Activated naive CD8-positive, alpha-beta T cell treated with anti-CD3 and anti-CD28 coated beads, Interleukin-2, amount 50 U/mL, for 24 hours (primary cell): ENCODE data around the gene THUMPD3.

Source experiments
- ATAC-seq: fragments of 150-1000 bp; cut with Tn5 transposase; one replicate; pipeline ENCODE4 v1.10.0; 2021
- DNase-seq: peaks from one replicate; pipeline ENCODE4 v3.0.0; 2021
- H3K27ac Mint-ChIP-seq: one replicate; pipeline ENCODE4 v1.8.0; 2021; ENCODE audit warnings: mild to moderate bottlenecking, mixed read lengths
- H3K27me3 Mint-ChIP-seq: one replicate; pipeline ENCODE4 v1.8.0; 2021; ENCODE audit warnings: mixed read lengths
- H3K36me3 Mint-ChIP-seq: one replicate; pipeline ENCODE4 v1.8.0; 2021; ENCODE audit warnings: low read depth, mixed read lengths
- H3K4me1 Mint-ChIP-seq: one replicate; pipeline ENCODE4 v1.8.0; 2021; ENCODE audit warnings: mixed read lengths
- H3K4me3 Mint-ChIP-seq: one replicate; pipeline ENCODE4 v1.8.0; 2021; ENCODE audit warnings: mild to moderate bottlenecking, moderate library complexity, mixed read lengths
- H3K9me3 Mint-ChIP-seq: one replicate; pipeline ENCODE4 v1.8.0; 2021; ENCODE audit warnings: mixed read lengths

Gene THUMPD3

DNA sequence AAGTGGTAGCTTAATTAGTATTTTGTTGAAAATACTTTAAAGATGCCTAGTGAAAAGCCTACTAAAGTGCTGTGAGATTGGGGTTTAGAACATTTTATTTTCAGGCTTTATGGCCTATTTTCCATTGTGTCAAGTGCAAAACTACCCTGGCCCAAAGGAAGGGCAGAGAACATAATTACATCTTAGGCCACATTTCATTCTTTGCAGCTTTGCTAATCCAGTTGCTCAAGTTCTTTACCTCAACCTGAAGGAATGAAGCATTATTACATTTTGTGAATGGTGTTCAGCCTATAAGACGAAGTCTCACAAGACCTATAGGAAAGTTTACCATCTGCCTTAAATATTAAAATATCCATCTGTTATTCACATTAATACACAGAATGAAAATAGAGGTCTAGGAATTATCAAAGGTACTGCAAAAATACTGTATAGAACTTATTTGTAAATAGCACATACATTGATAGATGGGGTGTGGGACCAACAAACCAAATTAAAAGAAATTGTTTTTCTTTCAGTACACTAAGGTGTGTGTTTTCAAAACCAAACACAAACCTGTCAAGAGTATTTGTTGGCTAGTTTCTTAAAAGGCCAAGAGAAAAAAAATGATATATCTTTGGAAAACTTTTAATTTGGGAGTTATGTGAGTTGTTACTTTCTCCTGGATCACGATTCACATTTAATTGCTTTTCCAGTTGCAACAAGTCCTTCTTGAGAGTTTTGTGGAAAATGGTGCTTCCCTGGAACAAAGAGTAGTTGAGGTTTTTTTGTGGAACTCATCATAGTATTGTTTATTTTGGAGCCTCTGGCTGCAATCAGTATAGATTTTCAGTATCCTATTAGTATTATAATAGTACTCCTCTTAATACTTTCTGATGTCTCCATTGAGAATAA is 22.6 kb downstream of the THUMPD3 start:
- Mint-ChIP-seq H3K4me3 (no peak overlapping the region), H3K27me3 (no peaks in the 10 kb centered on the region), H3K36me3 (peaks cover 69% of the 10 kb centered on the region), H3K27ac (peak overlapping the region; percentile 59), H3K4me1 (peaks cover 19% of the 10 kb centered on the region), H3K9me3 (no peaks in the 10 kb centered on the region)
- no peak for DNase-seq
- no peak for ATAC-seq

GRCh38 chr3:9386078-9386459 is 23.2 kb downstream of the THUMPD3 start:
- no peak overlapping the region for H3K4me3 Mint-ChIP-seq
- H3K9me3 Mint-ChIP-seq, result no peaks in the 10 kb centered on the region
- H3K4me1 Mint-ChIP-seq, result peaks cover 22% of the 10 kb centered on the region
- DNase-seq (no peak), ATAC-seq (no peak)
- no peaks in the 10 kb centered on the region for H3K27me3 Mint-ChIP-seq
- H3K27ac Mint-ChIP-seq, result peak overlapping the region; percentile 59
- H3K36me3 Mint-ChIP-seq, result peaks cover 74% of the 10 kb centered on the region

GRCh38 chr3:9386501-9387321 is 23.9 kb downstream of the THUMPD3 start:
- no peak for DNase-seq
- ATAC-seq, result no peak
- peaks cover 29% of the 10 kb centered on the region for H3K4me1 Mint-ChIP-seq
- H3K36me3 Mint-ChIP-seq, result peaks cover 76% of the 10 kb centered on the region
- H3K9me3 Mint-ChIP-seq, result no peaks in the 10 kb centered on the region
- no peak overlapping the region for H3K4me3 Mint-ChIP-seq
- H3K27me3 Mint-ChIP-seq, result no peaks in the 10 kb centered on the region
- H3K27ac Mint-ChIP-seq, result peak overlapping the region; percentile 68

DNA sequence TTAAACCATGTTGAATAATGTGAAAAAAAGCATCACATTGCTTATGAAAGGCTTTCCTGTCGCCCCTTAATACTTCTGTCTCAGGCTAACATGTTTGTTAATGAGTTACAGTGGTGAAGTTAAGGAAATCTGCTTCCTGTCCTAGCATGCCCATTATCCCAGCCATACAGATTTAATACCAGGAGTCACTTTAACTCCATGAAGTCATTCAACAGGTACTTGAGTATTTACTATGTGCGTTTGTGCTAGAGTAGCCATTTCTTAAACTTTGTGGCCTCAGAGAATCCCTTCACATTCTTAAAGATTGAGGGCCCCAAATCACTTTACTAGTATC is 24.4 kb downstream of the THUMPD3 start:
- peak overlapping the region; percentile 68 for H3K27ac Mint-ChIP-seq
- H3K27me3 Mint-ChIP-seq, result no peaks in the 10 kb centered on the region
- no peak for ATAC-seq
- DNase-seq, result no peak
- H3K9me3 Mint-ChIP-seq, result no peaks in the 10 kb centered on the region
- H3K4me3 Mint-ChIP-seq, result no peak overlapping the region
- peaks cover 34% of the 10 kb centered on the region for H3K4me1 Mint-ChIP-seq
- H3K36me3 Mint-ChIP-seq, result peaks cover 80% of the 10 kb centered on the region

DNA sequence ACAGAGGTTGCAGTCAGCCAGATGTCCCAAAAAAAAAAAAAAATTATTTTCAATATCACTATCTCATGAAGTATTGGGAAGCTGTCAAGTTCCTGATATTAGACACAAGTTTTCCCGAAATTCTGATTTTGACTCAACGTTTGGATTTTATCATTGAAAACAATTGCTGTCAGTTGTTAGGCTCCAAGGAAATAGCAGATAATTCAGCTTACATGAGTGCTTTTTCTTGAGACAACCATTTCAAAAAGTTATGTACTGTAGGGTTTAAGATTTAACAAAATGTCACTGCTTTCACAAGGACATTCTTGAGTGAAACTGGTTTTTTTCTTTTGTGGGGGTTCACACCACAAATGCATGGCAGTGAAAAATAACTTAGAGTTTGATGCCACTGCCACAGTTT is 25.3 kb downstream of the THUMPD3 start:
- H3K27me3 Mint-ChIP-seq, result no peaks in the 10 kb centered on the region
- no peak overlapping the region for H3K4me3 Mint-ChIP-seq
- H3K27ac Mint-ChIP-seq, result no peak overlapping the region
- DNase-seq (no peak), ATAC-seq (no peak)
- peaks cover 43% of the 10 kb centered on the region for H3K4me1 Mint-ChIP-seq
- peaks cover 79% of the 10 kb centered on the region for H3K36me3 Mint-ChIP-seq
- H3K9me3 Mint-ChIP-seq, result no peaks in the 10 kb centered on the region

GRCh38 chr3:9388562-9389272 is 25.9 kb downstream of the THUMPD3 start:
- peaks cover 49% of the 10 kb centered on the region for H3K4me1 Mint-ChIP-seq
- ATAC-seq, result no peak
- peak overlapping the region; percentile 31 for H3K27ac Mint-ChIP-seq
- no peaks in the 10 kb centered on the region for H3K9me3 Mint-ChIP-seq
- H3K36me3 Mint-ChIP-seq, result peaks cover 84% of the 10 kb centered on the region
- no peaks in the 10 kb centered on the region for H3K27me3 Mint-ChIP-seq
- no peak for DNase-seq
- H3K4me3 Mint-ChIP-seq, result no peak overlapping the region

- DNase-seq (no peak), ATAC-seq (no peak)
- H3K4me3 Mint-ChIP-seq, result no peak overlapping the region
- peaks cover 88% of the 10 kb centered on the region for H3K36me3 Mint-ChIP-seq
- no peaks in the 10 kb centered on the region for H3K27me3 Mint-ChIP-seq
- peaks cover 65% of the 10 kb centered on the region for H3K4me1 Mint-ChIP-seq
- no peak overlapping the region for H3K27ac Mint-ChIP-seq
- no peaks in the 10 kb centered on the region for H3K9me3 Mint-ChIP-seq
Observed at GRCh38 chr3:9390265-9390888, 27.5 kb downstream of the THUMPD3 start.

DNA sequence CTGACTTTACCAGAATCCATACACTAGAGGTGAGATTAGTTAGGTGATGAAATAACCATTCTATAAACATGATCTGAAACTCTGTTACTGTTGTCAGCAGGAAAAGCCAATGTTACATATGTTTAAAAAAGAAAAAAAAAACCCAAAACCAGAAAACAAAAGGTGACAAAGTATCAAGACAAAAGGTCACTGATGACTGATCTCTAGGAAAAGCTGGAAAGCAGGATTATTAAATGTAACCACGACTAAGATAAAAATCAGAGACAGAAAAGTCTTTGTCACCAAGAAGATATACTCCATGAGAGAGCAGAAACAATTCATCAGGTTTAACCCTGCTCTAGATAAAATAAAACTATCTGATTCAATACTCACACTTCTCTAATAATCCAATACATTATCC is 29.2 kb downstream of the THUMPD3 start:
- ATAC-seq, result no peak
- Mint-ChIP-seq H3K4me1 (peaks cover 70% of the 10 kb centered on the region), H3K36me3 (peaks cover 81% of the 10 kb centered on the region), H3K27ac (peak overlapping the region; percentile 54), H3K27me3 (peaks cover under 1% of the 10 kb centered on the region), H3K9me3 (no peaks in the 10 kb centered on the region), H3K4me3 (peak overlapping the region; percentile 25)
- no peak for DNase-seq

GRCh38 chr3:9395570-9396300 is 32.9 kb downstream of the THUMPD3 start:
- DNase-seq (no peak), ATAC-seq (no peak)
- H3K27me3 Mint-ChIP-seq, result peaks cover 2% of the 10 kb centered on the region
- peak overlapping the region; percentile 89 for H3K27ac Mint-ChIP-seq
- peaks cover 71% of the 10 kb centered on the region for H3K4me1 Mint-ChIP-seq
- peak overlapping the region; percentile 92 for H3K4me3 Mint-ChIP-seq
- H3K36me3 Mint-ChIP-seq, result peaks cover 68% of the 10 kb centered on the region
- H3K9me3 Mint-ChIP-seq, result no peaks in the 10 kb centered on the region

GRCh38 chr3:9396301-9396631 is 33.4 kb downstream of the THUMPD3 start:
- Mint-ChIP-seq H3K27me3 (peaks cover 2% of the 10 kb centered on the region), H3K36me3 (peaks cover 65% of the 10 kb centered on the region)

DNA sequence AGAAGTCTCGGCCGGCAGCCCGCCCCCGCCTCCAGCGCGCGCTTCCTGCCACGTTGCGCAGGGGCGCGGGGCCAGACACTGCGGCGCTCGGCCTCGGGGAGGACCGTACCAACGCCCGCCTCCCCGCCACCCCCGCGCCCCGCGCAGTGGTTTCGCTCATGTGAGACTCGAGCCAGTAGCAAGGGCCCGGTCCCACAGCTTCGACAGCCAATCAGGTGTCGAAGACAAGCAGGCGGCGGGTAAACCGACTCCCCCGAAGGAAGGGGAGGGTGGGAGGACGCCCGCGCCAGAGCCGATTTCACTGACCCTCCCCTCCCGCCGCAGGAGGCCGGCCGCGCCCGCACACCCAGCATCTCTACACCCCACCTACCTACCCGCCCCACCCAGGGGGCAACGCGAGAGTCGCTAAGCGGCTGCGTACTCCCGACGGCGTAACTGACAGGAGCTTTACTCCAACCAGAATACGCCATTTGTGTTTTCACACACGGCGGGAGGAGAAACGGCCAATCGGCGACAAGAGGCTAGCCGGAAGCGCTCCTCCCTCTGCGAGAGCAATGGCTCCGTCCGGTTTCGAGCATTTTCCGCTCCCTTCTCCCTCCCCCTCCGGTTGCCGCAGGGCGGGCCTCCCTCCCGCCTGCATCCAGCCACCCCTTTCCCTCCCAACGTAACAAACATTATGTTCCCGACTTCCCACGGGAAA is 33.9 kb downstream of the THUMPD3 start:
- Mint-ChIP-seq H3K27ac (peak overlapping the region; percentile 96), H3K27me3 (peaks cover 2% of the 10 kb centered on the region), H3K4me3 (peak overlapping the region; percentile 92), H3K9me3 (no peaks in the 10 kb centered on the region), H3K4me1 (peaks cover 71% of the 10 kb centered on the region), H3K36me3 (peaks cover 60% of the 10 kb centered on the region)
- DNase-seq, result peak; percentile 97
- peak; percentile 83 for ATAC-seq

More at GRCh38 chr3:9396301-9396631, 33.4 kb downstream of the THUMPD3 start:
- Mint-ChIP-seq H3K4me1 (peaks cover 71% of the 10 kb centered on the region), H3K9me3 (no peaks in the 10 kb centered on the region), H3K4me3 (peak overlapping the region; percentile 92), H3K27ac (peak overlapping the region; percentile 89)
- peak; percentile 44 for ATAC-seq
- DNase-seq, result peak; percentile 80

GRCh38 chr3:9397332-9397905 is 34.6 kb downstream of the THUMPD3 start, which contains the start of gene SETD5:
Gene SETD5, plus strand, starts transcription at chr3:9397615. Its CDS starts 31,324 bp downstream, at chr3:9428939.
- Mint-ChIP-seq H3K36me3 (peaks cover 53% of the 10 kb centered on the region), H3K27me3 (peaks cover 2% of the 10 kb centered on the region), H3K27ac (peak within 1 kb of the TSS; percentile 98), H3K4me3 (peak within 1 kb of the TSS; percentile 92), H3K4me1 (peaks cover 71% of the 10 kb centered on the region), H3K9me3 (no peaks in the 10 kb centered on the region)
- ATAC-seq, result peak; percentile 61
- peak; percentile 100 for DNase-seq
